Activated CD8-positive, alpha-beta T cell treated with anti-CD3 and anti-CD28 coated beads for 36 hours (primary cell): ENCODE measurements around the gene CIROP. TPM values are rescaled to one million over a fixed set of nuclear protein-coding genes. Genes with fewer than 3 reads are reported as not detected.

Source experiments
- ATAC-seq: fragments of 200-7000 bp; cut with Tn5 transposase; one replicate; pipeline ENCODE4 v1.10.0; 2021; ENCODE audit warnings: mild to moderate bottlenecking, moderate library complexity
- CTCF ChIA-PET: fragments of 350-600 bp; sonication (Branson Sonifier 250); formaldehyde crosslinking; loops from one replicate; lab custom pipeline; 2021; ENCODE audit warnings: antibody characterized with exemption; lab: Charles Lee
- POLR2A ChIA-PET: fragments of 350-600 bp; sonication (Branson Sonifier 250); formaldehyde crosslinking; loops from one replicate; lab custom pipeline; 2021; ENCODE audit warnings: antibody characterized with exemption; lab: Charles Lee
- DNase-seq: peaks from one replicate; pipeline ENCODE4 v3.0.0-alpha.2; 2020
- H3K27ac Mint-ChIP-seq: one replicate; pipeline ENCODE4 v1.8.0; 2021; ENCODE audit warnings: mild to moderate bottlenecking, mixed read lengths
- H3K27me3 Mint-ChIP-seq: one replicate; pipeline ENCODE4 v1.8.0; 2021; ENCODE audit warnings: mixed read lengths
- H3K36me3 Mint-ChIP-seq: one replicate; pipeline ENCODE4 v1.8.0; 2021; ENCODE audit warnings: low read depth, mixed read lengths
- H3K4me1 Mint-ChIP-seq: one replicate; pipeline ENCODE4 v1.8.0; 2021; ENCODE audit warnings: low read depth, mixed read lengths
- H3K4me3 Mint-ChIP-seq: one replicate; pipeline ENCODE4 v1.8.0; 2021; ENCODE audit warnings: mild to moderate bottlenecking, moderate library complexity, mixed read lengths
- H3K9me3 Mint-ChIP-seq: one replicate; pipeline ENCODE4 v1.8.0; 2021; ENCODE audit warnings: mixed read lengths
- CTCF ChIP-seq: fragments of 200-600 bp; IDR thresholded peaks from one replicate; pipeline ENCODE4 v1.8.0; 2022; ENCODE audit warnings: antibody characterized with exemption, mild to moderate bottlenecking
- intact Hi-C: fragments of 100-400 bp; cut with micrococcal nuclease; formaldehyde crosslinking; loops from one replicate; pipeline ENCODE4 v1.10.0; 2022
- total RNA-seq, 2 experiments: library from RNA; stranded (reverse); gene quantifications; one replicate each; pipeline ENCODE4 v1.2.3, GENCODE V29; 2021

The CIROP gene
- total RNA-seq, 2 experiments from 2014 or later: not detected

- ChIA-PET POLR2A (interaction anchor here (1.0 kb wide), 1 partner anchor 81 kb away, joined by 3 read pairs; the partner anchor contains the start of gene PSMB5), CTCF (interaction anchor here (0.7 to 1.4 kb wide), 3 partner anchors 26 to 47 kb away, joined by 3 read pairs; no protein-coding TSS in a partner anchor)
- Mint-ChIP-seq H3K36me3 (no peaks in the 10 kb centered on the region), H3K9me3 (no peaks in the 10 kb centered on the region), H3K27me3 (no peaks in the 10 kb centered on the region), H3K4me1 (peaks cover 41% of the 10 kb centered on the region), H3K27ac (no peak overlapping the region), H3K4me3 (no peak overlapping the region)
- ATAC-seq (no peak), DNase-seq (no peak)
- intact Hi-C loops: no loop called here
- TF ChIP-seq CTCF: no peak
These were observed 11.1 kb upstream of the CIROP start for GRCh38 chr14:23115918-23116317.

- Mint-ChIP-seq H3K4me1 (peaks cover 33% of the 10 kb centered on the region), H3K9me3 (no peaks in the 10 kb centered on the region), H3K36me3 (no peaks in the 10 kb centered on the region), H3K27ac (no peak overlapping the region), H3K4me3 (no peak overlapping the region), H3K27me3 (no peaks in the 10 kb centered on the region)
- DNase-seq (no peak), ATAC-seq (no peak)
- no peak for TF ChIP-seq CTCF
- intact Hi-C loops: no loop called here
- ChIA-PET CTCF (interaction anchor here (1.8 kb wide), 1 partner anchor 46 kb away, joined by 7 read pairs; no protein-coding TSS in a partner anchor), POLR2A (interaction anchor here (0.9 to 1.0 kb wide), 2 partner anchors 81 to 147 kb away, joined by 3 read pairs; partner anchors contain the start of gene PSMB5)
These were observed 10.4 kb upstream of the CIROP start for GRCh38 chr14:23115039-23115731.

GRCh38 chr14:23114669-23115038 lies 9.9 kb upstream of the CIROP start:
- Mint-ChIP-seq H3K9me3 (no peaks in the 10 kb centered on the region), H3K4me3 (no peak overlapping the region), H3K4me1 (peaks cover 28% of the 10 kb centered on the region), H3K27ac (no peak overlapping the region), H3K27me3 (no peaks in the 10 kb centered on the region), H3K36me3 (no peaks in the 10 kb centered on the region)
- intact Hi-C loops: no loop called here
- POLR2A ChIA-PET: interaction anchor here (0.9 kb wide), 2 partner anchors 23 to 148 kb away, joined by 3 read pairs; no protein-coding TSS in a partner anchor
- CTCF ChIA-PET: interaction anchor here (1.8 to 5.1 kb wide), 2 partner anchors 46 to 72 kb away, joined by 7 to 17 read pairs; no protein-coding TSS in a partner anchor
- DNase-seq (no peak), ATAC-seq (no peak)
- TF ChIP-seq CTCF: no peak

- Mint-ChIP-seq H3K4me3 (no peak overlapping the region), H3K36me3 (no peaks in the 10 kb centered on the region), H3K27me3 (no peaks in the 10 kb centered on the region), H3K4me1 (peaks cover 22% of the 10 kb centered on the region), H3K27ac (no peak overlapping the region), H3K9me3 (no peaks in the 10 kb centered on the region)
- ATAC-seq: no peak
- CTCF ChIA-PET: interaction anchor here (1.5 to 5.1 kb wide), 3 partner anchors 45 to 73 kb away, joined by 3 to 17 read pairs (median 7); no protein-coding TSS in a partner anchor
- POLR2A ChIA-PET: interaction anchor here (0.9 kb wide), 1 partner anchor 24 kb away, joined by 3 read pairs; no protein-coding TSS in a partner anchor
- no peak for TF ChIP-seq CTCF
- intact Hi-C loops: no loop called here
- no peak for DNase-seq
These were observed 9.3 kb upstream of the CIROP start for GRCh38 chr14:23114120-23114458.
